Measurements from ENCODE around the gene MLIP.

The MLIP gene

DNA sequence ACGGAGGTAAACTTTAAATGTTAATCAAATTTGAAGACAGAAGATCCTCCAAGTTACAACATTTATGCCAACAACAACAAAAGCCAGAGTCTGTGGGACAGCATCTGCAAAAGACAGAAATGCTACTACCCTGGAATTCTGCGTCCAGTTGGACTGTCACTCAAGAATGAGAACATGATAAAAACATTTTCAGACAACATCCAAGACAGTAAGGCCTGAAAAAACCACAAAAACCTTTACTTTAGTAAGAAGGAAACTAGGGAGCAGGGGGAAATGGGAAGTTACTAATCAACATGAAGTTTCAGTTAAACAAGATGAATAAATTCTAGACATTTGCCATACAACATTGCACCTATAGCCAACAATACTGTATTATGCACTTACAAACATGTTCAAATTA lies 77.6 kb downstream of the MLIP start:
- Histone ChIP-seq H4K12ac (ENCODE audit: low read depth, low read length) (no peak overlapping the region), H4K8ac (ENCODE audit: low read depth, low read length) (no peak overlapping the region), H3K4me1 (ENCODE audit: control insufficient read depth in 1 of 2, insufficient read depth in 2 of 2, low read length in 2 of 2) (peaks cover 0 to 3% of the 10 kb centered on the region in 2 experiments), H4K91ac (ENCODE audit: low read depth, low read length) (no peak overlapping the region), H3K9me3 (ENCODE audit: insufficient read depth, low read depth, low read length) (no peaks in the 10 kb centered on the region), H2AFZ (ENCODE audit: insufficient read depth, low read length, poor library complexity) (no peak overlapping the region), H2BK5ac (ENCODE audit: low read depth, low read length, poor library complexity) (no peak overlapping the region), H3K23ac (ENCODE audit: low read length) (no peak overlapping the region), H2BK12ac (ENCODE audit: low read length) (no peak overlapping the region), H3K9ac (ENCODE audit: low read length) (no peak overlapping the region), H3K4me3 (ENCODE audit: low read depth, low read length) (no peak overlapping the region), H2BK120ac (ENCODE audit: insufficient read depth, low read length, poor library complexity) (no peak overlapping the region), H3K27me3 (ENCODE audit: insufficient read depth, low read length) (no peaks in the 10 kb centered on the region), H3K36me3 (ENCODE audit: control insufficient read depth in 1 of 2, insufficient read depth in 2 of 2, low read length in 2 of 2) (no peaks in the 10 kb centered on the region), H3K79me2 (ENCODE audit: control insufficient read depth, insufficient read depth, low read length, poor library complexity) (no peaks in the 10 kb centered on the region), H3K4ac (ENCODE audit: low read depth, low read length) (no peak overlapping the region), H3K27ac (ENCODE audit: low read depth, low read length) (no peak overlapping the region), H3K4me2 (ENCODE audit: low read length) (no peak overlapping the region), H3K14ac (ENCODE audit: low read length) (no peak overlapping the region), H3K18ac (ENCODE audit: low read length) (no peak overlapping the region), H3K79me1 (ENCODE audit: low read length) (no peaks in the 10 kb centered on the region), H2AK5ac (ENCODE audit: low read length) (no peak overlapping the region)
- WGBS (ENCODE audit: extremely low coverage, insufficient coverage, insufficient read length), result no CpG with 5 or more reads among the region's 2 CpGs
- no peak for DNase-seq

DNA sequence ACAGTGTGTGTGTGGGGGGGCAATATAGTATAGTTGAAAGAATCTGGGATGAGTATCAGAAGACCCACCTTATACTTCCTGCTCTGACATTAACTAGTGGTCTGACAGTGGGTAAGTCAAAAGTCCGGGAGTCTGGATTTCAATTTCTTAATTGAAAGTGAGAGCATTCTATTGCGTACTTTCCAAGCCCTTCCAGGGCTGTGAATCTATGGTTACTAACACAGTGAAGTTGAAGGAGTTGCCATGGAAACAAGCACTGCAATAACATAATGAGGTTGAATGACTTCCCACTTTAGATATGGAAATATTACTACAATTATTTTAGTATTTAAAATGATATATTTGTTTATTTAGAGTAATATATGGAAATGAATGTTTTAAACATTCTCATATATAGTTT lies 80.2 kb downstream of the MLIP start:
- Histone ChIP-seq H2BK12ac (ENCODE audit: low read length) (no peak overlapping the region), H2BK5ac (ENCODE audit: low read depth, low read length, poor library complexity) (no peak overlapping the region), H3K79me2 (ENCODE audit: control insufficient read depth, insufficient read depth, low read length, poor library complexity) (no peaks in the 10 kb centered on the region), H3K4me3 (ENCODE audit: low read depth, low read length) (no peak overlapping the region), H3K23ac (ENCODE audit: low read length) (no peak overlapping the region), H3K9me3 (ENCODE audit: insufficient read depth, low read depth, low read length) (no peaks in the 10 kb centered on the region), H4K12ac (ENCODE audit: low read depth, low read length) (no peak overlapping the region), H3K18ac (ENCODE audit: low read length) (no peak overlapping the region), H2AK5ac (ENCODE audit: low read length) (no peak overlapping the region), H3K79me1 (ENCODE audit: low read length) (no peaks in the 10 kb centered on the region), H3K36me3 (ENCODE audit: control insufficient read depth in 1 of 2, insufficient read depth in 2 of 2, low read length in 2 of 2) (no peaks in the 10 kb centered on the region), H3K27ac (ENCODE audit: low read depth, low read length) (no peak overlapping the region), H3K9ac (ENCODE audit: low read length) (no peak overlapping the region), H3K14ac (ENCODE audit: low read length) (no peak overlapping the region), H3K4ac (ENCODE audit: low read depth, low read length) (no peak overlapping the region), H4K8ac (ENCODE audit: low read depth, low read length) (no peak overlapping the region), H2BK120ac (ENCODE audit: insufficient read depth, low read length, poor library complexity) (no peak overlapping the region), H3K27me3 (ENCODE audit: insufficient read depth, low read length) (no peaks in the 10 kb centered on the region), H2AFZ (ENCODE audit: insufficient read depth, low read length, poor library complexity) (no peak overlapping the region), H3K4me2 (ENCODE audit: low read length) (no peak overlapping the region), H4K91ac (ENCODE audit: low read depth, low read length) (no peak overlapping the region), H3K4me1 (ENCODE audit: control insufficient read depth in 1 of 2, insufficient read depth in 2 of 2, low read length in 2 of 2) (no peaks in the 10 kb centered on the region)
- peak in 1 of 2 donors; percentile 25 for DNase-seq
- no CpG with 5 or more reads among the region's 2 CpGs for WGBS (ENCODE audit: extremely low coverage, insufficient coverage, insufficient read length)

DNA sequence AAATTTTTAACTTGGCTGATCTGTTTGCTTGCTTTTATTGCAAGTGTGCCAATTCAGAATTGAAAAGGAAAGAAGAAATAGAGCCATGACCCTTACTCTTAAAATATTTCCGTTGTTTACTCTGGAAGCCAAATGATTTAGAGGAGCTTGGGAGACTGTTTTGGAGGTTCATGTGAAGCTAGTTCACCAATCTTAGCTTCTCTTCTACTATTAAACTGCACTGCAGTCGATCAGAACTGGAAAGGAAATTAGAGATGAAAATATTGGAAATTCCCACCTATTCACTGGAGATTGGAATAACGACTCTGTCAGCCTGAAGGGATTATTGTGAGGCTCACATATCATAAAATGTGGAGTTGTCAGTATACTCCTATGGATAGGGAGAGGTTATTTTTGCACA lies 81.8 kb downstream of the MLIP start:
- Histone ChIP-seq H2BK120ac (ENCODE audit: insufficient read depth, low read length, poor library complexity) (no peak overlapping the region), H2AK5ac (ENCODE audit: low read length) (no peak overlapping the region), H2BK12ac (ENCODE audit: low read length) (no peak overlapping the region), H3K9me3 (ENCODE audit: insufficient read depth, low read depth, low read length) (no peaks in the 10 kb centered on the region), H3K18ac (ENCODE audit: low read length) (no peak overlapping the region), H2AFZ (ENCODE audit: insufficient read depth, low read length, poor library complexity) (no peak overlapping the region), H3K4me1 (ENCODE audit: control insufficient read depth in 1 of 2, insufficient read depth in 2 of 2, low read length in 2 of 2) (no peaks in the 10 kb centered on the region), H2BK5ac (ENCODE audit: low read depth, low read length, poor library complexity) (no peak overlapping the region), H3K23ac (ENCODE audit: low read length) (no peak overlapping the region), H3K27ac (ENCODE audit: low read depth, low read length) (no peak overlapping the region), H3K9ac (ENCODE audit: low read length) (no peak overlapping the region), H3K14ac (ENCODE audit: low read length) (no peak overlapping the region), H3K4ac (ENCODE audit: low read depth, low read length) (no peak overlapping the region), H3K79me1 (ENCODE audit: low read length) (no peaks in the 10 kb centered on the region), H4K91ac (ENCODE audit: low read depth, low read length) (no peak overlapping the region), H4K8ac (ENCODE audit: low read depth, low read length) (no peak overlapping the region), H3K36me3 (ENCODE audit: control insufficient read depth in 1 of 2, insufficient read depth in 2 of 2, low read length in 2 of 2) (no peaks in the 10 kb centered on the region), H3K4me3 (ENCODE audit: low read depth, low read length) (no peak overlapping the region), H3K27me3 (ENCODE audit: insufficient read depth, low read length) (no peaks in the 10 kb centered on the region), H4K12ac (ENCODE audit: low read depth, low read length) (no peak overlapping the region), H3K79me2 (ENCODE audit: control insufficient read depth, insufficient read depth, low read length, poor library complexity) (no peaks in the 10 kb centered on the region), H3K4me2 (ENCODE audit: low read length) (no peak overlapping the region)
- no CpG with 5 or more reads among the region's 3 CpGs for WGBS (ENCODE audit: extremely low coverage, insufficient coverage, insufficient read length)
- no peak for DNase-seq

DNA sequence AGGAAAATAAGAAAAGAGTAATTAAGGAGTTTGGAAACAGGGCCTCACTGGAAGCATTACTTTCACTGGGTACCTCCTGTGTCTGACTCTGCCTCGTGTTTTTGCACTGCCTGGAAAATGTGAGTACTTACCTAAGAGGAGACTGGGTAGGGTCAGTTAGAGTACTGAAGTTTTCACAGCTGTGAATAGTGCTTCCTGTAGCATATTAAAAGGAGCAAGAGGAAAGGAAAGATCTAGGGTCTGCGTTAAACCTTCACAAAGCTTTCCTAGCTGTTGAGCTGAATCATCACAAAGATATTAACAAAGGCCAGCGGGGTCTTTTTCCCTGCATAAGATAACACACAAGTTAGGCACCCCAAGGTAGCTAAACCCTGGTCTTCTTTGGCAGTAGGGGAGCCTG lies 82.3 kb downstream of the MLIP start:
- H3K9me3 ChIP-seq (ENCODE audit: insufficient read depth, low read depth, low read length), result no peaks in the 10 kb centered on the region
- H3K4ac ChIP-seq (ENCODE audit: low read depth, low read length), result no peak overlapping the region
- peak overlapping the region; percentile 43 for H3K4me2 ChIP-seq (ENCODE audit: low read length)
- no peak overlapping the region for H3K23ac ChIP-seq (ENCODE audit: low read length)
- H2BK120ac ChIP-seq (ENCODE audit: insufficient read depth, low read length, poor library complexity), result no peak overlapping the region
- H2AK5ac ChIP-seq (ENCODE audit: low read length), result no peak overlapping the region
- no peak overlapping the region for H3K14ac ChIP-seq (ENCODE audit: low read length)
- DNase-seq, result no peak
- H3K79me1 ChIP-seq (ENCODE audit: low read length), result no peaks in the 10 kb centered on the region
- no peak overlapping the region for H2BK5ac ChIP-seq (ENCODE audit: low read depth, low read length, poor library complexity)
- H3K4me1 ChIP-seq (ENCODE audit: control insufficient read depth in 1 of 2, insufficient read depth in 2 of 2, low read length in 2 of 2), result no peaks in the 10 kb centered on the region
- no peak overlapping the region for H4K91ac ChIP-seq (ENCODE audit: low read depth, low read length)
- no peaks in the 10 kb centered on the region for H3K79me2 ChIP-seq (ENCODE audit: control insufficient read depth, insufficient read depth, low read length, poor library complexity)
- H3K27me3 ChIP-seq (ENCODE audit: insufficient read depth, low read length), result no peaks in the 10 kb centered on the region
- H3K27ac ChIP-seq (ENCODE audit: low read depth, low read length), result peak overlapping the region; percentile 82
- no peak overlapping the region for H3K9ac ChIP-seq (ENCODE audit: low read length)
- no peaks in the 10 kb centered on the region for H3K36me3 ChIP-seq (ENCODE audit: control insufficient read depth in 1 of 2, insufficient read depth in 2 of 2, low read length in 2 of 2)
- H4K12ac ChIP-seq (ENCODE audit: low read depth, low read length), result no peak overlapping the region
- H2BK12ac ChIP-seq (ENCODE audit: low read length), result no peak overlapping the region
- H4K8ac ChIP-seq (ENCODE audit: low read depth, low read length), result no peak overlapping the region
- no CpG with 5 or more reads among the region's 3 CpGs for WGBS (ENCODE audit: extremely low coverage, insufficient coverage, insufficient read length)
- H3K4me3 ChIP-seq (ENCODE audit: low read depth, low read length), result no peak overlapping the region
- no peak overlapping the region for H3K18ac ChIP-seq (ENCODE audit: low read length)
- H2AFZ ChIP-seq (ENCODE audit: insufficient read depth, low read length, poor library complexity), result no peak overlapping the region
